Dermis microvascular lymphatic vessel endothelial cell (primary cell): Measurements from ENCODE around the gene CASP8AP2. TPM values are rescaled to one million over a fixed set of nuclear protein-coding genes. Genes with fewer than 3 reads are reported as not detected.
A peak's percentile ranks its signal among the peaks of the same experiment; 100 is the strongest.
"Not testable (repeated sequence)": the region's sequence is repeated elsewhere in the genome, so short reads cannot be mapped to it uniquely, and the experiment has no call there.

Experiments
- DNase-seq, 2 donors: peaks; one replicate each; pipeline versions ENCODE4 v3.0.0 to v3.0.0-alpha.2; 2010; ENCODE audit warnings: low read depth in 2 of 2
- total RNA-seq: library from RNA; depleted of rRNA; stranded (reverse); fragments of >200 nt; gene quantifications from 2 replicates; pipeline ENCODE4 v1.2.1, GENCODE V29; 2014

CASP8AP2 gene
- total RNA-seq, 1 donor from 2014 or later, result 8.7 TPM

- peak; percentile 94 to 97 for DNase-seq
Measured at GRCh38 chr6:89819336-89820130, 10.1 kb upstream of the CASP8AP2 start, which contains the start of gene MDN1. Gene MDN1, minus strand, starts transcription at chr6:89819794. Its CDS starts 187 bp downstream, at chr6:89819607.

- DNase-seq, result no peak
Measured at GRCh38 chr6:89826029-89826528, 3.6 kb upstream of the CASP8AP2 start.

- not testable (repeated sequence) for DNase-seq
Measured at GRCh38 chr6:89828475-89828987, 1.1 kb upstream of the CASP8AP2 start.

- DNase-seq, result peak in 1 of 2 donors; percentile 35
Measured at GRCh38 chr6:89828988-89829471, 650 bp upstream of the CASP8AP2 start.

- no peak for DNase-seq
Measured at GRCh38 chr6:89830170-89830809, 610 bp downstream of the CASP8AP2 start.

GRCh38 chr6:89834884-89835792 lies 5.5 kb downstream of the CASP8AP2 start:
- no peak for DNase-seq

- DNase-seq, result no peak
Measured at GRCh38 chr6:89836639-89837222, 7.1 kb downstream of the CASP8AP2 start.

GRCh38 chr6:89840538-89840937 lies 10.9 kb downstream of the CASP8AP2 start:
- DNase-seq, result peak; percentile 55 to 73

- no peak for DNase-seq
Measured at GRCh38 chr6:89842228-89842627, 12.5 kb downstream of the CASP8AP2 start.

- DNase-seq, result peak in 1 of 2 donors; percentile 52
Measured at GRCh38 chr6:89843070-89843469, 13.4 kb downstream of the CASP8AP2 start.

GRCh38 chr6:89847513-89847912 lies 17.8 kb downstream of the CASP8AP2 start:
- DNase-seq, result not testable (repeated sequence)

- no peak for DNase-seq
Measured at GRCh38 chr6:89853068-89853467, 23.4 kb downstream of the CASP8AP2 start.

- no peak for DNase-seq
Measured at GRCh38 chr6:89858041-89858440, 28.4 kb downstream of the CASP8AP2 start.

- DNase-seq, result no peak
Measured at GRCh38 chr6:89859744-89860143, 30.1 kb downstream of the CASP8AP2 start.

- DNase-seq, result no peak
Measured at GRCh38 chr6:89862273-89862672, 32.6 kb downstream of the CASP8AP2 start.

GRCh38 chr6:89862698-89863097 lies 33.0 kb downstream of the CASP8AP2 start:
- DNase-seq, result no peak

GRCh38 chr6:89866024-89866678 lies 36.5 kb downstream of the CASP8AP2 start:
- DNase-seq, result no peak

GRCh38 chr6:89873721-89874120 lies 44.0 kb downstream of the CASP8AP2 start:
- DNase-seq, result no peak

GRCh38 chr6:89874438-89874837 lies 44.8 kb downstream of the CASP8AP2 start:
- no peak for DNase-seq
